ENCODE data around the gene TAPBPL. TPM values are rescaled to one million over a fixed set of nuclear protein-coding genes. Genes with fewer than 3 reads are reported as not detected.

Gene TAPBPL
- total and polyA plus RNA-seq, 2 of the 4 experiments (the other 2 are of a cell fraction), result 3.4 to 12.1 TPM

DNA sequence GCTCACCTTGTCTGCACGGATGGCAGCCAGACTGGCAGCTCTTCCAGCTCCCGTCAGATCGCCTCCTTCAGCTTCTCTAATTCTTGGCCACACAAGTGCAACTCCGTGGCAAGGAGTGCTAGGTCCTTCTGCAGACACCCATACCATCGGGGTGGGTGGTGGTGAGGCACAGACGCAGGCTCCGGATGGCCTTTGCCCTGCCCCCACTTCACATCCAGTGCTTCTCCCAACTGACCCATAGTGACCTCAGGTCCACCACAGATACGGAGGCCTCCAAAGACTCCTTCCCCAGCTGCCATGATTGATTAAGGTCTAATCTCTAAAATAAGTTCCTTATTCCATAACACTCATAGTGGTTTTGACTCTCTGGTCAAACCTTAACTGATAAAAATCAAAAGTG, 27.0 kb upstream of the TAPBPL start:
- H2BK20ac ChIP-seq (ENCODE audit: low read depth, low read length), result no peak overlapping the region
- H3K14ac ChIP-seq (replicated peaks; ENCODE audit: low read depth, low read length), result no peak overlapping the region
- no peak overlapping the region for H3K4ac ChIP-seq (ENCODE audit: low read depth, low read length)
- peaks cover under 1% of the 10 kb centered on the region; the same call in 1 of the 2 replicates for H3K9me1 ChIP-seq (ENCODE audit: insufficient read depth, low read length)
- no peaks in the 10 kb centered on the region for H3K9me3 ChIP-seq (ENCODE audit: control insufficient read depth, insufficient read depth, low read length)
- no peak overlapping the region for H2AK5ac ChIP-seq (ENCODE audit: low read depth, low read length)
- H3K56ac ChIP-seq (ENCODE audit: extremely low read depth, insufficient read depth, low read length), result no peak overlapping the region
- dilution Hi-C loops (cut with HindIII; ENCODE audit: low sequenced_read_pairs, unreplicated experiment) (no loop called here), intact Hi-C loops (cut with micrococcal nuclease) (no loop called here), in situ Hi-C loops (cut with MboI; ENCODE audit: low sequenced_read_pairs) (loop anchor here (5.0 kb wide), 2 partner anchors 37 to 117 kb away; no protein-coding TSS in a partner anchor)
- no peak overlapping the region for H4K8ac ChIP-seq (ENCODE audit: low read depth in 2 of 2, low read length in 2 of 2)
- DNase-seq (no peak), ATAC-seq (ENCODE audit: low read depth) (no peak)
- no peaks in the 10 kb centered on the region for H4K20me1 ChIP-seq (ENCODE audit: insufficient read depth, low read length)
- WGBS, 2 experiments (ENCODE audit: extremely low coverage in 2 of 2, insufficient read length in 1 of 2), result no CpG with 5 or more reads among the region's 8 CpGs
- no peak overlapping the region for H2AFZ ChIP-seq (replicated peaks; ENCODE audit: low read length, poor library complexity)
- H2AK9ac ChIP-seq (replicated peaks; ENCODE audit: low read depth, low read length, poor library complexity), result no peak overlapping the region
- H3K18ac ChIP-seq (ENCODE audit: low read depth, low read length), result no peak overlapping the region
- H3K23ac ChIP-seq (ENCODE audit: low read depth, low read length), result no peak overlapping the region
- no peaks in the 10 kb centered on the region for H3K4me1 ChIP-seq (ENCODE audit: control insufficient read depth, insufficient read depth, low read length)
- H2BK120ac ChIP-seq (ENCODE audit: low read depth, low read length), result no peak overlapping the region
- H3K36me3 ChIP-seq (ENCODE audit: control insufficient read depth, insufficient read depth, low read length), result no peaks in the 10 kb centered on the region
- H4K5ac ChIP-seq (ENCODE audit: low read depth, low read length), result no peak overlapping the region
- BruUV-seq (replicated peaks), result no TSS peak
- POLR2A ChIA-PET (ENCODE audit: unreplicated experiment), result no interaction called here
- H3K27ac ChIP-seq (ENCODE audit: insufficient read depth, low read length), result no peak overlapping the region
- H3K4me3 ChIP-seq (ENCODE audit: insufficient read depth, low read depth, low read length), result no peak overlapping the region
- H3K9ac ChIP-seq (ENCODE audit: low read depth, low read length), result no peak overlapping the region
- H4K91ac ChIP-seq (ENCODE audit: insufficient read depth, low read depth, low read length), result no peak overlapping the region
- no peak overlapping the region for H2BK15ac ChIP-seq (ENCODE audit: low read depth, low read length)
- H2BK5ac ChIP-seq (ENCODE audit: low read depth, low read length, poor library complexity, severe bottlenecking), result no peak overlapping the region
- no peaks in the 10 kb centered on the region for H3K27me3 ChIP-seq (ENCODE audit: control insufficient read depth, insufficient read depth, low read length)
- CTCF ChIA-PET, result interaction anchor here (1.0 kb wide), 1 partner anchor 40 kb away, joined by 3 read pairs; no protein-coding TSS in a partner anchor
- TF ChIP-seq SMC3 (IDR thresholded peaks at IDR 0.05; ENCODE audit: low read depth, low read length) (no peak), NFE2L2 (IDR thresholded peaks at IDR 0.05; ENCODE audit: low read depth, low read length) (no peak), MAZ (IDR thresholded peaks at IDR 0.05; ENCODE audit: borderline replicate concordance, low read depth, low read length) (no peak), CEBPB (IDR thresholded peaks at IDR 0.05; ENCODE audit: low read depth, low read length) (no peak)
- TF ChIP-seq, protein P1, sequence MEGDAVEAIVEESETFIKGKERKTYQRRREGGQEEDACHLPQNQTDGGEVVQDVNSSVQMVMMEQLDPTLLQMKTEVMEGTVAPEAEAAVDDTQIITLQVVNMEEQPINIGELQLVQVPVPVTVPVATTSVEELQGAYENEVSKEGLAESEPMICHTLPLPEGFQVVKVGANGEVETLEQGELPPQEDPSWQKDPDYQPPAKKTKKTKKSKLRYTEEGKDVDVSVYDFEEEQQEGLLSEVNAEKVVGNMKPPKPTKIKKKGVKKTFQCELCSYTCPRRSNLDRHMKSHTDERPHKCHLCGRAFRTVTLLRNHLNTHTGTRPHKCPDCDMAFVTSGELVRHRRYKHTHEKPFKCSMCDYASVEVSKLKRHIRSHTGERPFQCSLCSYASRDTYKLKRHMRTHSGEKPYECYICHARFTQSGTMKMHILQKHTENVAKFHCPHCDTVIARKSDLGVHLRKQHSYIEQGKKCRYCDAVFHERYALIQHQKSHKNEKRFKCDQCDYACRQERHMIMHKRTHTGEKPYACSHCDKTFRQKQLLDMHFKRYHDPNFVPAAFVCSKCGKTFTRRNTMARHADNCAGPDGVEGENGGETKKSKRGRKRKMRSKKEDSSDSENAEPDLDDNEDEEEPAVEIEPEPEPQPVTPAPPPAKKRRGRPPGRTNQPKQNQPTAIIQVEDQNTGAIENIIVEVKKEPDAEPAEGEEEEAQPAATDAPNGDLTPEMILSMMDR (conservative IDR thresholded peaks at IDR 0.05; ENCODE audit: low read depth, low read length), result no peak
- no peak overlapping the region for H3K4me2 ChIP-seq (ENCODE audit: low read depth, low read length)
- no peaks in the 10 kb centered on the region for H3K79me1 ChIP-seq (ENCODE audit: low read depth in 1 of 2, low read length in 2 of 2)
